T-helper 1 cell (primary cell): ENCODE measurements around the gene ADAMTS14.

Source experiments
- DNase-seq, 5 donors: peaks; one replicate each; pipeline ENCODE4 v3.0.0-alpha.2; 2012 to 2020

The ADAMTS14 gene

GRCh38 chr10:70733051-70733450 is 60.7 kb downstream of the ADAMTS14 start:
- no peak for DNase-seq

- no peak for DNase-seq
Measured at GRCh38 chr10:70735161-70735560, 62.9 kb downstream of the ADAMTS14 start.

- DNase-seq: no peak
Measured at GRCh38 chr10:70736525-70736924, 64.2 kb downstream of the ADAMTS14 start.

GRCh38 chr10:70737250-70737649 is 64.9 kb downstream of the ADAMTS14 start:
- DNase-seq: no peak

- no peak for DNase-seq
Measured at GRCh38 chr10:70738006-70738760, 65.9 kb downstream of the ADAMTS14 start.

- no peak for DNase-seq
Measured at GRCh38 chr10:70738761-70739121, 66.4 kb downstream of the ADAMTS14 start.

- DNase-seq: no peak
Measured at GRCh38 chr10:70740406-70741288, 68.3 kb downstream of the ADAMTS14 start.

GRCh38 chr10:70742537-70743429 is 70.5 kb downstream of the ADAMTS14 start:
- peak in 1 of 5 donors; percentile 54 for DNase-seq

- no peak for DNase-seq
Measured at GRCh38 chr10:70743430-70743788, 71.1 kb downstream of the ADAMTS14 start.

GRCh38 chr10:70743879-70744278 is 71.6 kb downstream of the ADAMTS14 start:
- no peak for DNase-seq

GRCh38 chr10:70744617-70745143 is 72.4 kb downstream of the ADAMTS14 start:
- DNase-seq: no peak

- DNase-seq: no peak
Measured at GRCh38 chr10:70745555-70745954, 73.2 kb downstream of the ADAMTS14 start.

- no peak for DNase-seq
Measured at GRCh38 chr10:70747192-70747965, 75.1 kb downstream of the ADAMTS14 start.

- no peak for DNase-seq
Measured at GRCh38 chr10:70748305-70748704, 76.0 kb downstream of the ADAMTS14 start.

- no peak for DNase-seq
Measured at GRCh38 chr10:70748801-70749573, 76.7 kb downstream of the ADAMTS14 start.

GRCh38 chr10:70749756-70750155 is 77.5 kb downstream of the ADAMTS14 start:
- DNase-seq: no peak

GRCh38 chr10:70750156-70750703 is 77.9 kb downstream of the ADAMTS14 start:
- DNase-seq: no peak

- no peak for DNase-seq
Measured at GRCh38 chr10:70751356-70751755, 79.0 kb downstream of the ADAMTS14 start.

- DNase-seq: no peak
Measured at GRCh38 chr10:70751991-70752390, 79.7 kb downstream of the ADAMTS14 start.

- DNase-seq: no peak
Measured at GRCh38 chr10:70752571-70752970, 80.3 kb downstream of the ADAMTS14 start.
